Keratinocyte (primary cell): ENCODE measurements around the gene KCNH1. TPM values are rescaled to one million over a fixed set of nuclear protein-coding genes. Genes with fewer than 3 reads are reported as not detected.

Experiments
- DNase-seq: peaks from one replicate; pipeline ENCODE4 v3.0.0-alpha.2; 2011; ENCODE audit warnings: low read depth, missing footprints, low spot score
- FAIRE-seq: peaks from 2 replicates; lab custom pipeline; 2011; peaks lifted over from hg19 to GRCh38; lab: Jason Lieb, UNC
- H2AFZ ChIP-seq: 2 replicates; pipeline ENCODE4 v1.6.0; 2012; ENCODE audit warnings: low read length, control low read depth, inconsistent platforms; ENCODE audit not compliant: control insufficient read depth
- H3K27ac ChIP-seq: 2 replicates; pipeline ENCODE4 v1.5.1; 2011; ENCODE audit warnings: low read length; ENCODE audit not compliant: control insufficient read depth, insufficient read depth
- H3K27me3 ChIP-seq: 3 replicates; pipeline ENCODE4 v1.6.0; 2011; ENCODE audit warnings: low read length; ENCODE audit not compliant: control insufficient read depth, insufficient read depth; ENCODE audit errors: extremely low read depth
- H3K36me3 ChIP-seq, 2 experiments: 2 replicates in 1 of 2; 3 replicates in 1 of 2; pipeline ENCODE4 v1.5.1; 2011; ENCODE audit warnings: low read length in 2 of 2, mild to moderate bottlenecking in 1 of 2; ENCODE audit not compliant: control insufficient read depth in 2 of 2, insufficient read depth in 2 of 2; ENCODE audit errors: extremely low read depth in 1 of 2
- H3K4me1 ChIP-seq: 3 replicates; pipeline ENCODE4 v1.5.1; 2011; ENCODE audit warnings: low read length; ENCODE audit not compliant: control insufficient read depth, insufficient read depth; ENCODE audit errors: extremely low read depth
- H3K4me2 ChIP-seq: 3 replicates; pipeline ENCODE4 v1.6.0; 2011; ENCODE audit warnings: low read depth, low read length; ENCODE audit not compliant: control insufficient read depth, insufficient read depth; ENCODE audit errors: extremely low read depth
- H3K4me3 ChIP-seq, 3 experiments: fragments of 200-600 bp in 1 of 3; sonication (generic) in 1 of 3; 2 replicates in 2 of 3; 3 replicates in 1 of 3; pipeline ENCODE4 v1.5.1; 2011 to 2016; ENCODE audit warnings: low read length in 3 of 3, mild to moderate bottlenecking in 3 of 3, control low read depth in 2 of 3, inconsistent platforms in 1 of 3, low read depth in 1 of 3, mixed read lengths in 1 of 3, mixed run types in 1 of 3, moderate library complexity in 1 of 3; ENCODE audit not compliant: control insufficient read depth in 2 of 3, insufficient read depth in 2 of 3; ENCODE audit errors: extremely low read depth in 1 of 3
- H3K79me2 ChIP-seq: 2 replicates; pipeline ENCODE4 v1.6.0; 2012; ENCODE audit warnings: low read length; ENCODE audit not compliant: control insufficient read depth, insufficient read depth
- H3K9ac ChIP-seq: 3 replicates; pipeline ENCODE4 v1.6.0; 2011; ENCODE audit warnings: low read length; ENCODE audit not compliant: control insufficient read depth, insufficient read depth; ENCODE audit errors: extremely low read depth
- H3K9me1 ChIP-seq: 3 replicates; pipeline ENCODE4 v1.6.0; 2011; ENCODE audit warnings: low read length; ENCODE audit not compliant: control insufficient read depth, insufficient read depth; ENCODE audit errors: extremely low read depth
- H3K9me3 ChIP-seq: 2 replicates; pipeline ENCODE4 v1.5.1; 2012; ENCODE audit warnings: low read depth, low read length; ENCODE audit not compliant: control insufficient read depth
- H4K20me1 ChIP-seq: 3 replicates; pipeline ENCODE4 v1.6.0; 2011; ENCODE audit warnings: low read length; ENCODE audit not compliant: control insufficient read depth, insufficient read depth; ENCODE audit errors: extremely low read depth
- CTCF ChIP-seq, 3 experiments: IDR thresholded peaks in 1 of 3; conservative IDR thresholded peaks in 1 of 3; optimal IDR thresholded peaks in 1 of 3; 2 replicates in 2 of 3; 3 replicates in 1 of 3; pipeline versions ENCODE3 to v1.5.1; 2011; ENCODE audit warnings: low read length in 3 of 3, mild to moderate bottlenecking in 3 of 3, moderate library complexity in 2 of 3, control low read depth in 1 of 3, inconsistent platforms in 1 of 3; ENCODE audit not compliant: insufficient read depth in 2 of 3; ENCODE audit errors: extremely low read depth in 1 of 3
- EZH2 ChIP-seq: IDR thresholded peaks from one replicate; pipeline ENCODE4 v1.6.1; 2012; ENCODE audit warnings: inconsistent platforms, mild to moderate bottlenecking, low read length, moderate library complexity
- dilution Hi-C: fragments of 300-500 bp; cut with MboI; formaldehyde crosslinking; loops from one replicate; pipeline ENCODE4 v1.7.0; 2020; ENCODE audit warnings: low sequenced_read_pairs; ENCODE audit not compliant: extremely low pct_ligation_motif_present
- polyA plus RNA-seq, 5 experiments: library from polyadenylated mRNA; depleted of rRNA in 3 of 5; stranded (reverse) in 3 of 5; stranded (forward) in 1 of 5; unstranded in 1 of 5; fragments of >200 nt; gene quantifications; 1 replicate in 1 of 5; 2 replicates in 3 of 5; 3 replicates in 1 of 5; pipeline versions ENCODE4 v1.2.1 to v1.2.3, GENCODE V29; 2011 to 2012; ENCODE audit warnings: missing spikeins in 2 of 5, low read depth in 1 of 5, low replicate concordance in 1 of 5

Gene KCNH1
- polyA plus RNA-seq, 1 donor (not counting 4 experiments of a cell fraction or from before 2014, with no cell fraction given): not detected

GRCh38 chr1:210922666-210923065 lies 211.3 kb downstream of the KCNH1 start:
- H3K9ac ChIP-seq: no peak overlapping the region
- no peaks in the 10 kb centered on the region for H3K4me1 ChIP-seq
- no peak overlapping the region for H3K27ac ChIP-seq
- H3K4me2 ChIP-seq: no peak overlapping the region
- DNase-seq (no peak), FAIRE-seq (no peak)
- dilution Hi-C loops: no loop called here
- no peaks in the 10 kb centered on the region for H3K9me3 ChIP-seq
- no peak overlapping the region for H3K4me3 ChIP-seq
- TF ChIP-seq CTCF (optimal IDR thresholded peaks at IDR 0.05 in 1 of 3, IDR thresholded peaks at IDR 0.05 in 1 of 3, conservative IDR thresholded peaks at IDR 0.05 in 1 of 3; ENCODE audit: extremely low read depth in 1 of 3, insufficient read depth in 2 of 3, low read length in 3 of 3) (no peak), EZH2 (no peak)
- H2AFZ ChIP-seq: no peak overlapping the region
- no peaks in the 10 kb centered on the region for H3K79me2 ChIP-seq
- H3K36me3 ChIP-seq: no peaks in the 10 kb centered on the region
- H3K27me3 ChIP-seq: no peaks in the 10 kb centered on the region
- H3K9me1 ChIP-seq: no peaks in the 10 kb centered on the region
- H4K20me1 ChIP-seq: no peaks in the 10 kb centered on the region

GRCh38 chr1:210920716-210921694 lies 212.9 kb downstream of the KCNH1 start:
- H3K9me1 ChIP-seq: no peaks in the 10 kb centered on the region
- H3K4me2 ChIP-seq: no peak overlapping the region
- H3K4me3 ChIP-seq: no peak overlapping the region
- no peak overlapping the region for H2AFZ ChIP-seq
- dilution Hi-C loops: no loop called here
- no peak overlapping the region for H3K9ac ChIP-seq
- FAIRE-seq: no peak
- H3K4me1 ChIP-seq: no peaks in the 10 kb centered on the region
- H3K79me2 ChIP-seq: no peaks in the 10 kb centered on the region
- TF ChIP-seq EZH2: no peak
- no peak for TF ChIP-seq CTCF (optimal IDR thresholded peaks at IDR 0.05 in 1 of 3, IDR thresholded peaks at IDR 0.05 in 1 of 3, conservative IDR thresholded peaks at IDR 0.05 in 1 of 3; ENCODE audit: extremely low read depth in 1 of 3, insufficient read depth in 2 of 3, low read length in 3 of 3)
- no peaks in the 10 kb centered on the region for H3K36me3 ChIP-seq
- no peak for DNase-seq
- no peaks in the 10 kb centered on the region for H3K27me3 ChIP-seq
- H3K9me3 ChIP-seq: no peaks in the 10 kb centered on the region
- H4K20me1 ChIP-seq: no peaks in the 10 kb centered on the region
- H3K27ac ChIP-seq: no peak overlapping the region
